HG03039 (cell line): ENCODE results near the gene UBIAD1.
"Not testable (repeated sequence)": the region's sequence is repeated elsewhere in the genome, so short reads cannot be mapped to it uniquely, and the experiment has no call there.

Experiments used
- ATAC-seq: cut with Tn5 transposase; IDR thresholded peaks from one replicate; pipeline ENCODE4 v1.9.1; 2021; ENCODE audit warnings: mild to moderate bottlenecking, moderate library complexity; ENCODE audit not compliant: unreplicated experiment

The UBIAD1 gene

DNA sequence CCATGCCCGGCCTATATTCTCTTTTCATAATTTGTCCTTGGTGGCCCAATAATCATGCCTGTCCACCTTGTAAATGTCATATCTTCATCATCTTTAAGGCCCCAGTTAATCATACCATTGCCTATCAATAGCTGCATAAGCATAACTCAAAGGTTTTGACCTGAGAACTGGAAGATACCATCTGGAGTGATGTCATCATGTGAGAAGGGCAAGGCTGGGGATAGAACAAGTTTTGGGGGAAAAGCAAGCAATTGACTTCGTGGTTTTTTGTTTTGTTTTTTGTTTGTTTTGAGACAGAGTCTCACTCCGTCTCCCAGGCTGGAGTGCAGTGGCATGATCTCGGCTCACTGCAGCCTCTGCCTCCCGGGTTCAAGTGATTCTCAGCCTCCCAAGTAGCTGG is 6.2 kb downstream of the UBIAD1 start:
- ATAC-seq: no peak

DNA sequence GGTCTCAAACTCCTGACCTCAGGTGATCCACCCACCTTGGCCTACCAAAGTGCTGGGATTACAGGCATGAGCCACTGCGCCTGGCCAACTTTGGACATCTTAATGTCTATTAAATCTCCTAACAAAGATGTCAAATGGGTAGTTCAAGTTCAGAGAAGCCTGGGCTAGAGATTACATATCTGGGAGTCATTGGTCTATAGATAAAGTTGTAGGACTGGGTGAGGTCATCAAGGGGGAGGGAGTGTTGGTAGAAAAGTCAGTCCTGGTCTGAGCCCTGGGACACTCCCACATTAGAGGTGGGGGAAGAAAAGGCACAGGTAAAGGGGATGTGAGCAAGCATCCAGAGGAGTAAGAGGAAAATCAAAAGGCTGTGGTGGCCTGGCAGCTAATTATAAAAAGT is 6.6 kb downstream of the UBIAD1 start:
- no peak for ATAC-seq

DNA sequence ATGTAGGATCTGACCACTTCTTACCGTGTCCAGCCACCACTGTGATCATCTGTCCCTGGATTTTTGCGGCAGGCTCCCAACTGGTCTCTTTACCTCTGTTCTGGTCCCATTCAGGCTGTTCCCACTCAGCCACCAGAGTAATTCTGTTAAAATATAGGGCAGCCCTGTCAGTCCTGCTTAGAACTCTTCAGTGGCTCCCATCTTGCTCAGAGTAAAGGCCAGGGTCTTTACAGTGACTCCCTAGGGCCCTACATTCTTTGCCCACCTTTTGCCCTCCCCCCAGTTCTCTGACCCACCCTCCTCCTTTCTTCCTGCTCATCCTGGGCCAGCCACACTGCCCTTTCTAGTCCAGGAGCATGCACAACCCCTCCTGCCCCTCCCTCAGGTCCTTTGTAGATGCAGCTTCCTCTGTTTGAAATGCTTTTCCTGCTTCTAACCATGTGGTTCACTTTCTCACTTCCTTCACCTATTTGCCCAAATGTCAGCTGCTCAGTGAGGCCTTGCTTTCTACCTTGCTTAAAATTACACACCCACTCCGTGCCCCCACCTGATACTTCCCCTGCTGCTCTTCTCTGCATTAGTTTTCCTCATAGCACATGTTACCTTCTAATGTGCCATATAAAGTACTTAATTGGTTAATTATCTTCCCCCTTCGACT is 7.8 kb downstream of the UBIAD1 start:
- no peak for ATAC-seq

DNA sequence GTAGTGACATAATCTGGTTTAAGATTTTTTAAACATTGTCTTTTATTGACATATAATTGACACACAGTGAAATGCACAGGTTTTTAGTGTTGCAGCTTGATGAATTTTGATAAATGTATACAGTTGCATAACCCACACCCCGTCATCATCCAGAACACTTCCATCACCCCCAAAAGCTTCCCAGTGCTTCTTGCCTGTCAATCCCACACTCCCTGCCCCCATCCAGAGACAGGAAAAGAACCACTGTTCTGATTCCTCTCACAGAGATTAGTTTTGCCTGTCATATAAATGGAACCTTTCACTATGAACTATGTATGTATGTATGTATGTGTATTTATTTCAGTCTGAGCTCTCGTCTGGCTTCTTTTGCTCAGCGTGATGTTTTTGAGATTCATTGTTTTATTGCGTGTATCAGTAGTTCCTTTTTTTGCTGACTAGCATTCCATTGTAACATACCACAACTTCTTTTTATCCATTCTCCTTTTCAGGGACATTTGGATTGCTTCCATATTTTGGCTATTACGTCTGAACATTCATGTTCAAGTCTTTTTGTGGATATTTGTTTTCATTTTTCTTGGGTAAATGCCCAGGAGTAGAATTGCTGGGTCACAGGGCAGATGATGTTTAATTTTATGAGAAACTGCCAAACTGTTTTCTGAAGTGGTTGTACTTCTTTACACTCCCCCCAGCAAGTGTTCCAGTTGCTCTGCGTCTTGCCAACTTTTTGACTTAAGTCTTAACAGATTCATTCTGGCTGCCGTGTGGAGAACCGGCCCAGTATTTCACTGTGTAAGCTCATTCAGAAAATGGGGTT is 8.7 kb downstream of the UBIAD1 start:
- ATAC-seq: no peak

DNA sequence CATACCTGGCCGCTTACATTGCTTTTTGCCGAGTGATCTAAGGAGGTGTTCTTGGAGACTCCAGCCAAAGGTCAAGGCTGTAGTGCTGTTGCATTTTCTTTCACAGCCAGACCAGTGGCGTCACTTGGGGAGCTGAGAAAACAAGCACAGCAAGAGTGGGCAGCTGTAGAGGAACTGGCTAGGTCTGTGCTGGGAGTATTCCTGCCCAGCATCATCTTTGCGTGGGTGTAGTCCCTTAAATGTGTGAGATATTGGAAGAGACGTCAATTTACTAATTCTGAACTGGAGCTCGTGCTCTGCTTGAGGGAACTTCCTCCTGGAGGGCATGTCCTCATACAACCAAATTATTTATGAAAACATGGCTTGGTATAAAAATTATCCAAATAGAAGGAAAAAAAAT is 10.2 kb downstream of the UBIAD1 start:
- ATAC-seq: no peak

DNA sequence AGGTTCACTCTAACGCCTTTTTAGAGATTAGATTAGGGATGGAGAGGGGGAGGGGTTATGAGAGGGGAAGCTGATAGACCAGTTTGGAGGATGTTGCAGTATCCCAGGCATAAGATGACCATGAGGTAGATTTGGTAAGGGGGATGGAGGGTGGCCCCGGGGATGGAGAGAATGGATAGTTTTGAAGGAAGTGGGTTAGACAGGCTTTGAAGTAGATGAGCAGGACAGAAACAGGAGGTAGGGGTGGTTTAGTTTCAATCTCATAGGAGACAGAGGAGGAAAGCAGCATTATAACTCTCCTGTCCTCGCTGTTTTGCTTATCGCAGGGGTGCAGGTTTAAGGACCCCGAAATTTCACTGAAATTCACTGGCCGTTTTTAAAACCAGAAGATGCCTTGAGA is 11.8 kb downstream of the UBIAD1 start:
- ATAC-seq: no peak

DNA sequence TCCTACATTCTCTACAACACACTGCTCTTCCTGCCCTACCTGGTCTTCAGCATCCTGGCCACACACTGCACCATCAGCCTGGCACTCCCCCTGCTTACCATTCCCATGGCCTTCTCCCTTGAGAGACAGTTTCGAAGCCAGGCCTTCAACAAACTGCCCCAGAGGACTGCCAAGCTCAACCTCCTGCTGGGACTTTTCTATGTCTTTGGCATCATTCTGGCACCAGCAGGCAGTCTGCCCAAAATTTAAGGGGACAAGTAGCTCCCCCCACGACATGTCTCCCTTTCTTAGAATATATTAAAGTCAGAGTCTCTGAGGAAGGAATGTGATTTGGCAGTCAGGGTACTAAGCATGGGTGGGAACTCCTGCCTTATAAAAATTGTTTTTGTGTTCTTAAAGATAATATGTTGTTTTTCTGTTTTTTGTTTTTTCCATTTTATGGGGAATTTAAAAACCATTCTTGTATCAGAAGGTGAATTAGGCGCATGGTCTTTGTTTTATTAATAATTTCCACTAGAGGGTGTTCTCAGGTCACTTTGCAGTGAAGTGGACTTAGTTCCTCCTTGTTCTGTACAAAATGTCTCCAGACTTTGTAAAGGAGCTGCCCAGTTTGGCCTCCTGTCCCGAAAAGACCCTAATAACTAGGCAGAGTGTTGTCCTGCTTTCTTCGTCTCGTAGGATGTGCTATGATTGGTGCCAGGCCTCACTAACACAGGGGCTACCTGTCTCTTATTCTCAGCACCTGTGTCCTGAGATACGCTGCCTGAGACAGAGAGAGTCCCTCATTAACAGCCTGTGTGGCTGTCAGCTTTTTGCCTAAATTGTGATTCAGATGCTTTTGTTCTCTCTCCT is 13.1 kb downstream of the UBIAD1 start:
- no peak for ATAC-seq

DNA sequence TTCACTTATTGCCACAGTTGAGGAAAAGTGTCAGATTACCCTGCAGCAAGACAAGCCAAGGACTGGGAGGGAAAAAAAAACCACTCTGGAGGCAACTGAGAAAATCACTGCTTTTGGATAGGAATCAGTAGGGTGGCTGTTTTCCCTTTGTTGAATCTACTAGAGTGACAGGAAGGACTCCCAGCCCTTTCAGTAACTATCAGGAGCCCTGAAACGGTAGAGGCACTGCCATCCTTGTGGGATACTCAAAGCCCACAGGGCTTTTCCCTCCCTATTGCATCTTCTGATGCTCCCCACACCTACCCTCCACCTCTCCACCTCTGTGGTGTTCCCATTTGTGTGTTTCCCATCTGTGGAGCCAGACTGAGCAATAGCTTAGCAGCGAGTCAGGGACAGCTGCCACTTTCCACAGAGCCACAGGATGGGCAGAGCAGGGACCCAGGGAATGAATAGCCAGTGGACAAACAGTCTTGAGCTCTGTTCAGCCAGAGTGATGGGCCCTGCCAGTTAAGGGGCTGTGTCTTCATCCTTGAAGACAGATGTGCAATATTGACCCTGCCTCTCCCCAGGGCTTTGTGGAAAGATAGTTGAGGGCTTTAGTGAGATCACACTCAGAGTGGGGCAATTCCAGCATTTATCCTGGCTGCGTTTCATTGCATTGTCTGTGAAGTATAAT is 13.9 kb downstream of the UBIAD1 start:
- ATAC-seq: no peak

DNA sequence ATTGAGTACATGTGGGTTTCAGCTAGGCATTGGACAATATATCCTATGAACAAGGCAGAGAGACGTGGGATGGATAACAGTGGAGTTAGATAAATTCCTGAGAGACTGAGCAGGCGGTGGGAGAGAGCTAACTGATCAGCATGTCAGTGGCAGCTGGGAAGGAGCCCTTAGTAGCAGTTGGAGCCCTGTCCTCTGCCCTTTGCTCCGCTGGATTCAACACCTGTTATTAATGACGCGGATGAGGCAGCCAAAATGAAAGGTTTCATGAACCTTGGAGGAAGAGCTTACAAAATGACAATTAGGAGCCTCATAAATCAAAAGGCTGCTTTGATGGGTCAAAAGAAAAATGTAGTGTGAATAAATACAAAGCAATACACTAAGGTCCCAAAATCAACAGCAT is 16.1 kb downstream of the UBIAD1 start:
- no peak for ATAC-seq

DNA sequence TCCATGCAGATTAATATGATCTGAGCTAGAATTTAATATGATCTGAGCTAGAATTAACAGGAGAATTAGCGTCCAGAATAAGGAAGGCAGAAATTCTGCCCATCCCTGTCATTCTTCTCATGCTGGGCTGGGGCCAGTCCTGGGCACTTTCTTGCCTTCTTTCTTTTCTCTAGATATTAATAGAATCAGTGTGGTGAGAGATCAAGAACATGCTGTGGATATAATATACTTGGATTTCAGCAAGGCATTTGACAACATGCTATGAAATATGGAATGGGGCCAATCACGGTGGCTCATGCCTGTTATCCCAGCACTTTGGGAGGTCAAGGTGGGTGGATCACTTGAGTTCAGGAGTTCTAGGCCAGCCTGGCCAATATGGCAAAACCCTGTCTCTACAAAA is 18.1 kb downstream of the UBIAD1 start:
- no peak for ATAC-seq

DNA sequence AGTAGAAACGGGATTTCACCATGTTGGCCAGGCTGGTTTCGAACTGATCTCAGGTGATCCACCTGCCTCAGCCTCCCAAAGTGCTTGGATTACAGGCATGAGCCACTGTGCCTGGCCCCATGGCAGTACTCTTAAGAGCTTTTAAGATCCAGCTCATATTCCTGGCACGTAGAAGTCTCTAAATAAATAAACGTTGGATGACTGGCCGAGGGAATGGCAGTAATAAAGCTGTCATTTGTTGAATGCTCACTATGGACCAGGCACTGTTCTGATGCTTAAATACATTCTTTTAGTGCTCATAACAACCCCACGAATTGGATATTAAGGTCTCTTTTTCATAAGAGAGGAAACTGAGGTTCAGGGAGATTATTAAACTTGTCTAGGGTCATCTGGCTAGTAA is 20.9 kb downstream of the UBIAD1 start:
- no peak for ATAC-seq

DNA sequence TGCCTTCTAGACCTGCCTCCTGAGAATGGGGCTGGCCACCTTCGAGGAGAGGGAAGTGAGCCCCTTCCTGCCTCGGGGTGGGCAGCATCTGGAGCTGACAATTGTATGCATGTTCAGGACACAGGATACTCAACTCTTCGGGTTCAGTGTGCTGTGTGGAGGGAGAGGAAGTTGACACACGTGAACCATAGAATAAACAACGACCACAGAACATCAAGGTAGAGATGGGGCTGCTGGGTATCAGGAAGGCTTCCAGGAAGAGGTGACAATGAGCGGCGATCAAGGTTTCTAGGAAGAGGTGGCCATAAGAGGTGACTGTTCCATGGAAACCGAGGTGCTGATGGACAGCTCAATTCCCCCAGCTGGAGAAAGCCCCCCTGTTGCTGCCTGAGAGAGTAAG is 22.0 kb downstream of the UBIAD1 start:
- no peak for ATAC-seq

DNA sequence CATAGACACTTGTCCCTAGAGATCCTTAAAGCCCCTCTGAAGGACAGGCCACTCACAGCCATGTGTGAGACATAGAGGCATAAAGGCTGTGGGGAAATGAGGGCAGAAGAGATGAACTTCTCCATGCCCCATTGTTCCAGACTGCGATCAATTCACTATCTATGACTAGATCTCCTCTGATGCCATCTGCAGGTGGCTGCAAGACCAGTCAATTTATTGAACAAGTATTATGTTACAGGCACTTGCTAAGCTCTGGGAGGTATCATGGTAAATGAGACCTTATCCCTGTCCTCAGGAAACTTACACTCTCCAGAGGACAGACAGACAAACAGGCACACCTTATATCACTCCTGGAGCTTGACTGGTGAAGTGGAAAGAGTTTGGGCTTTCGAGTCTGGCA is 22.9 kb downstream of the UBIAD1 start:
- no peak for ATAC-seq

DNA sequence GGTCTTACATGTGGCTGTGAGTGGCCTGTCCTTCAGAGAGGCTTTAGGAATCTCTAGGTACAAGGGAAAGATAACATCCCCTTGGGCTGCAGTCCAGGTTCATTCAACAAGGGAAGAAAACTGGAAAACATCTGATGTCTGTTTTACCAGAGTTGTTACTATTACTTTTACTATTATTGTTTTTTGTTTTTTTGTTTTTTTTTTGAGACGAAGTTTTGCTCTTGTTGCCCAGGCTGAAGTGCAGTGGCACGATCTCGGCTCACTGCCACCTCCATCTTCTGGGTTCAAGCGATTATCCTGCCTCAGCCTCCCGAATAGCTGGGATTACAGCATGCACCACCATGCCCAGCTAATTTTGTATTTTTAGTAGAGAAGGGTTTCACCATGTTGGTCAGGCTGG is 24.8 kb downstream of the UBIAD1 start:
- ATAC-seq: not testable (repeated sequence)

DNA sequence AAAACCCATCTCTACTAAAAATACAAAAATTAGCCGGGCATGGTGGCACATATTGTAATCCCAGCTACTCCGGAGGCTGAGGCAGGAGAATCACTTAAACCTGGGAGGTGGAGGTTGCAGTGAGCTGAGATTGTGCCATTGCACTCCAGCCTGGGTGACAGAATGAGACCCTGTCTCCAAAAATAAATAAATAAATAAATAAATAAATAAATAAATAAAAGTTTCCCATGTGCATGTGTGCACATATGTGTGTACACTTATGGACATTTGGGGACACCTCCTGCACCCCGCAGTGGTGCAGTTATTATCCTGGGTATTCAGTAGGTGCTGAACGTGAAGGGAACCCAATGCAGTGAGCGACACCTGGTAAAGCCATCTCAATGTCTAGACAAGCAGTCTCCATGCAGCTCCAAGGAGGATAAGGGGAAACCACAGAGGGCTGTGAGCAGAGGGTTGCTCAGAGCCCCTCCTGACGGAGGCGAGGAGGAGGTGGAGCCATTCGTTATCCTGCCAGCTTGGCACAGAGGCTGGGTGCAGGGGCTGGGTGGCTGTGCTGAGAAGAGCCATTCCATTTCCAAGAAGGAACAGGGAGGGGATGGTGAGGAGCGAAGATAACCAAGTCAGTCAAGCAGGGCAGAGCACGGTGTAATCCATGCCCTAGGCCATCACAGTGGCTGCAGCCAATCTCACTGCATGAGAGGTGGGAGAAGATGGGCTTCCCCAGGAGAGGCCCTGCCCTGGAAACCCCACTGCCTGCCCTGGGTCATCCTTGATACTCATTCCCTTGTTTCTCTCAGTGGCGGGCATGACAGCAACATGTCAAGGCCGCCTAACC is 25.6 kb downstream of the UBIAD1 start:
- no peak for ATAC-seq

DNA sequence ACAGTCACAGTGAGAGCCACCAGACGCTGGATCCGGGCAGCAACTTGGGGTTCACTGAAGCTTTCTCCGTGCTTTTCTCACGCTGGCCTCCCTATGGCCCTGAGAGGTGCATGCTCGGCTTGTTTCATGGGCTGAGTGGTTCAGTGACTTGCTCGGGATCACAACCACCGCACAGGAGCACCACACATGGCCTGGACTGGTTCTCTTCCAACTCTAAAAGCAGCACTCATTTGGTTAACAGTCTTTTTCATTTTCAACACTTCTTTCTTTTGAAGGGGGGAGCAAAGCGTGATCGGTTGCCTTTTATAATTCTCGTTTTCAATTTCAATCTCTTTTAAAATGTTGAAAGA is 26.2 kb downstream of the UBIAD1 start:
- no peak for ATAC-seq

DNA sequence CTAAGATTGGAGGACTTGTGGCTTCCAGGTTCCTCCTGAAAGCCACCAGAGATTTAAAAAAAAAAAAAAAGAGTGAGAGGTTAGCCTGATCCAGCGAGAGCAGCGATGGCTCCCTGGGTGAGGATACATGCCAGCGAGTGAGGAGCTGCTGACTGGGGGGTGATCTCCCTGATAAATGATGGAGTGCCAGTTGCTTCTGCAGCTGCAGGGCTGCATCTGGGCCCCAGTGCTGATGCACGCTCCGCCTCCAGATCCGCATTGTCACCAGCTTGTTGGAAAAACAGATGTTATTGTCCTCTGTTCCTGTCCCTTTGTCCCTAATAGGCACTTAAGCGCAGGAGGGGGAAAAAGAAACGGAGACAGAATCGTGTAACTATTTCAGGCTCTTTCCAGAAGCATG is 28.6 kb downstream of the UBIAD1 start:
- no peak for ATAC-seq

DNA sequence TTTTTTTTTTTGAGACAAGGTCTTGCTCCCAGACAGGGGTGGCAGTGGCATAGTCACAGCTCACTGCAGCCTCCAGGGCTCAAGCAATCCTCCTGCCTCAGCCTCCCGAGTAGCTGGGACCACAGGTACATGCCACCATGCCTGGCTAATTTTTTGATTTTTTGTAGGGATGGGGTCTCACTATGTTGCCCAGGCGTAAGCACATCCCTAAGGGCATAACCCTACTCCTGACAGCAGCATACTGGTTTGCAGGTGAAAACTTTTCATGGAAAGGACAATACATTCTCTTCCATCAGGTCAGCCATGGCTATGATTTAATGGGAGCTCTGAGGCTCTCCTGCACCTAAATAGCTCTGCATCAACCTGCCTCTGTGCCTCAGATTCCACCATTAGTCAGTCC is 29.4 kb downstream of the UBIAD1 start:
- ATAC-seq: no peak

DNA sequence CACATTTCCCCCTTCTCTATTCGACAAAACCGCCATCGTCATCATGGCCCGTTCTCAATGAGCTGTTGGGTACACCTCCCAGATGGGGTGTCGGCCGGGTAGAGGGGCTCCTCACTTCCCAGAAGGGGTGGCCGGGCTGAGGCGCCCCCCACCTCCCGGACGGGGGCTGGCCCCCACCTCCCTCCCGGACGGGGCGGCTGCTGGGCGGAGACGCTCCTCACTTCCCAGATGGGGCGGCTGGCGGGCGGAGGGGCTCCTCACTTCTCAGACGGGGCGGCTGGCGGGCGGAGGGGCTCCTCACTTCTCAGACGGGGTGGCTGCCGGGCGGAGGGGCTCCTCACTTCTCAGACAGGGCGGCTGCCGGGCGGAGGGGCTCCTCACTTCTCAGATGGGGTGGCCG is 32.5 kb downstream of the UBIAD1 start:
- not testable (repeated sequence) for ATAC-seq

DNA sequence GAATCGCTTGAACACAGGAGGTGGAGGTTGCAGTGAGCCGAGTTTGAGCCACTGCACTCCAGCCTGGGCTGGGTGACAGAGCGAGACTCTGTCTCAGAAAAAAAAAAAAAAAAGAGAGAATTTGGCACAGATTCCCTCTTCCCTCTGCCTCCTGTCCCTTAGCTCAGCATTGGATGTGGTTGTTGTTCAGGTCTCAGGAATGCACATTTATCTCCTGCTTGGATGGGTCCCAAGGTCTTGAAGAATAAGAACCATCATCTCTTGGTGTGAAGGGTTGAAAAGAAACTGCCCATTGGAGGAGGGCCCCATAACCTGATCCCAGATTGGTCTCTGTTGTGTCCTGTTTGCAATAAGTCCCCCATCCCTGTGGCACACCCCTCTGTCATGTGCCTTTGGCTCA is 34.9 kb downstream of the UBIAD1 start:
- ATAC-seq: no peak
